K562 (cell line): ENCODE results near the gene EFEMP2. TPM values are rescaled to one million over a fixed set of nuclear protein-coding genes. Genes with fewer than 3 reads are reported as not detected.

Experiments
- CBFA2T2 ChIP-seq: fragments of 450-650 bp; conservative IDR thresholded peaks from 2 replicates; pipeline ENCODE4 v1.6.1; 2017; ENCODE audit warnings: mild to moderate bottlenecking
- CCAR2 ChIP-seq: fragments of 200-400 bp; formaldehyde crosslinking; IDR thresholded peaks from 2 replicates; pipeline ENCODE4 v1.6.1; 2017; ENCODE audit warnings: mild to moderate bottlenecking, low read depth, low read length
- DACH1 ChIP-seq: fragments of 450-650 bp; IDR thresholded peaks from 2 replicates; pipeline ENCODE4 v1.6.1; 2018; ENCODE audit not compliant: partially characterized antibody
- DLX4 ChIP-seq: fragments of 250-450 bp; sonication (Bioruptor Pico); IDR thresholded peaks from 2 replicates; pipeline ENCODE4 v1.6.1; 2021; ENCODE audit warnings: mild to moderate bottlenecking
- ELK3 ChIP-seq: fragments of 450-650 bp; formaldehyde crosslinking; IDR thresholded peaks from 2 replicates; pipeline ENCODE4 v1.4.0; 2020; ENCODE audit warnings: mild to moderate bottlenecking
- FOXJ2 ChIP-seq: fragments of 200-800 bp; sonication (Bioruptor generic); IDR thresholded peaks from 2 replicates; pipeline ENCODE4 v1.6.1; 2016; ENCODE audit warnings: missing genetic modification characterization, missing compliant biosample characterization
- FOXP1 ChIP-seq: sonication (generic); formaldehyde crosslinking; IDR thresholded peaks from 2 replicates; pipeline ENCODE4 v1.8.0; 2022; ENCODE audit warnings: mild to moderate bottlenecking, missing genetic modification reagents
- ILF3 ChIP-seq: fragments of 450-650 bp; IDR thresholded peaks from 2 replicates; pipeline ENCODE4 v1.6.1; 2018; ENCODE audit warnings: antibody characterized with exemption, mild to moderate bottlenecking, moderate library complexity, borderline replicate concordance
- MEF2D ChIP-seq: conservative IDR thresholded peaks from 2 replicates; pipeline ENCODE4 v1.6.1; 2016; ENCODE audit warnings: low read depth, missing genetic modification characterization, missing compliant biosample characterization
- RFX5 ChIP-seq: IDR thresholded peaks from 2 replicates; pipeline ENCODE4 v1.6.1; 2011; ENCODE audit warnings: low read depth, mild to moderate bottlenecking, improper control_type of control experiment, low read length
- SMAD1 ChIP-seq: fragments of 150-350 bp; IDR thresholded peaks from 2 replicates; pipeline ENCODE4 v1.6.1; 2014; ENCODE audit warnings: low read length, low read depth; ENCODE audit not compliant: partially characterized antibody
- SMARCA5 ChIP-seq: fragments of 450-650 bp; IDR thresholded peaks from 2 replicates; pipeline ENCODE4 v1.6.1; 2016
- TBP ChIP-seq: optimal IDR thresholded peaks from 2 replicates; pipeline ENCODE3; 2011; ENCODE audit warnings: low read depth, low read length, improper control_type of control experiment
- TCF7L2 ChIP-seq: fragments of 150-350 bp; IDR thresholded peaks from 2 replicates; pipeline ENCODE4 v1.6.1; 2016; ENCODE audit warnings: low read depth, mild to moderate bottlenecking, low read length, moderate library complexity
- TFAM ChIP-seq: fragments of 250-450 bp; sonication (Bioruptor Pico); conservative IDR thresholded peaks from 2 replicates; pipeline ENCODE4 v1.5.0; 2021; ENCODE audit warnings: mild to moderate bottlenecking, moderate library complexity
- THAP7 ChIP-seq: fragments of 250-450 bp; sonication (Bioruptor Pico); IDR thresholded peaks from 2 replicates; pipeline ENCODE4 v1.5.0; 2021
- ZNF143 ChIP-seq: sonication (generic); formaldehyde crosslinking; IDR thresholded peaks from 2 replicates; pipeline ENCODE4 v1.9.0; 2022; ENCODE audit warnings: mild to moderate bottlenecking, missing genetic modification reagents
- ZNF431 ChIP-seq: sonication (generic); formaldehyde crosslinking; IDR thresholded peaks from 2 replicates; pipeline ENCODE4 v1.8.0; 2022; ENCODE audit warnings: mild to moderate bottlenecking, missing genetic modification reagents
- ZNF79 ChIP-seq: fragments of 250-450 bp; sonication (Bioruptor Pico); IDR thresholded peaks from 2 replicates; pipeline ENCODE4 v1.4.0; 2020; ENCODE audit warnings: low read depth, mild to moderate bottlenecking, moderate library complexity
- polyA plus RNA-seq, 8 experiments: library from polyadenylated mRNA; depleted of rRNA in 4 of 8; stranded (reverse) in 5 of 8; unstranded in 3 of 8; fragments of >200 nt; fragmentation: Nextera tagmentation in 2 of 8; fragmentation: Illumina TruSeq in 1 of 8; extraction: Ambion mirVana in 2 of 8; extraction: Trizol in 1 of 8; gene quantifications; 2 replicates each; pipeline versions ENCODE4 v1.2.1 to v1.2.3, GENCODE V29; 2011 to 2014; ENCODE audit warnings: inconsistent platforms in 1 of 8, missing spikeins in 1 of 8
- total RNA-seq, 7 experiments: library from RNA; depleted of rRNA in 6 of 7; stranded (reverse); fragments of >200 nt in 6 of 7; fragmentation: Illumina TruSeq in 2 of 7; extraction: Trizol in 2 of 7; gene quantifications; 2 replicates each; pipeline versions ENCODE4 v1.2.1 to v1.2.3, GENCODE V29; 2011 to 2021; ENCODE audit warnings: low replicate concordance in 1 of 7
- TF ChIP-seq, protein P1 (sequence below): fragments of 250-450 bp; sonication (Bioruptor Pico); IDR thresholded peaks from 2 replicates; pipeline ENCODE4 v1.9.0; 2021; ENCODE audit warnings: mild to moderate bottlenecking, inconsistent platforms
- TF ChIP-seq, protein P2 (sequence below), 2 experiments: fragments of 450-650 bp in 1 of 2; IDR thresholded peaks; 2 replicates each; pipeline ENCODE4 v1.6.1; 2011 to 2017; ENCODE audit warnings: low read depth in 2 of 2, antibody characterized with exemption in 1 of 2, borderline replicate concordance in 1 of 2, low read length in 1 of 2, mild to moderate bottlenecking in 1 of 2, mixed read lengths in 1 of 2; ENCODE audit not compliant: control insufficient read depth in 1 of 2

Gene EFEMP2
- total and polyA plus RNA-seq, 9 of the 15 experiments (the other 6 are each of a cell fraction or from before 2014, with no cell fraction given), result 0.07 to 2.9 (median 0.69) TPM; not detected in 1

DNA sequence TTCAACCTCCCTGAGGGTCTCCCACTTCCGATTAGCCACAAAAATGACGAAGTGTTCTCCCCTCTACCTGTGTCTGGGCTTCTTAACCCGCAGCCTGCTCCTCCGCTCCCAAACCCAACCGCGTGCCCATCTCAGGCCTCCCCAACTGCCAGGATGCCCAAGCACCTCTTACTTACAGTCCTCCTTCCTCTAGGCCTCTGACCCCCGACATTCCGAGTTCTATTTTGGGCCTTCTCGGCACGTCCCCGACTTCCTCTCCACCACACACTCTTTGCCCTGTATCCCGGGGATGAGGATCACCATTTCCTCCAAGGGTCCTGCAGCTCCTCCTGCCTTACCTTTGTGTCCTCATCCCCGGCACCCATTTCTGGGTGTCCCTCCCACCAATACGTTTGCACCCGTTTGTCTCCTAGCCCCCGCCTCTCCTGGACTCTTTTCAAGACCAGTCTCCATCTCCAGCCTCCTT is 12.8 kb downstream of the EFEMP2 start (continued):
- no peak for TF ChIP-seq ILF3
- no peak for TF ChIP-seq CBFA2T2
- no peak for TF ChIP-seq TBP
- TF ChIP-seq FOXJ2 (tag), result no peak
- TF ChIP-seq THAP7 (CRISPR knock-in tag), result no peak
- TF ChIP-seq RFX5, result no peak
- TF ChIP-seq SMARCA5, result peak; percentile 68; the same call in 1 of the 2 replicates
- TF ChIP-seq ZNF431 (CRISPR knock-in tag), result 0 out of 2 replicates have a peak, but pooled peaks have one; percentile 27
- no peak for TF ChIP-seq TFAM
- TF ChIP-seq FOXP1, result no peak
- TF ChIP-seq, protein P1, sequence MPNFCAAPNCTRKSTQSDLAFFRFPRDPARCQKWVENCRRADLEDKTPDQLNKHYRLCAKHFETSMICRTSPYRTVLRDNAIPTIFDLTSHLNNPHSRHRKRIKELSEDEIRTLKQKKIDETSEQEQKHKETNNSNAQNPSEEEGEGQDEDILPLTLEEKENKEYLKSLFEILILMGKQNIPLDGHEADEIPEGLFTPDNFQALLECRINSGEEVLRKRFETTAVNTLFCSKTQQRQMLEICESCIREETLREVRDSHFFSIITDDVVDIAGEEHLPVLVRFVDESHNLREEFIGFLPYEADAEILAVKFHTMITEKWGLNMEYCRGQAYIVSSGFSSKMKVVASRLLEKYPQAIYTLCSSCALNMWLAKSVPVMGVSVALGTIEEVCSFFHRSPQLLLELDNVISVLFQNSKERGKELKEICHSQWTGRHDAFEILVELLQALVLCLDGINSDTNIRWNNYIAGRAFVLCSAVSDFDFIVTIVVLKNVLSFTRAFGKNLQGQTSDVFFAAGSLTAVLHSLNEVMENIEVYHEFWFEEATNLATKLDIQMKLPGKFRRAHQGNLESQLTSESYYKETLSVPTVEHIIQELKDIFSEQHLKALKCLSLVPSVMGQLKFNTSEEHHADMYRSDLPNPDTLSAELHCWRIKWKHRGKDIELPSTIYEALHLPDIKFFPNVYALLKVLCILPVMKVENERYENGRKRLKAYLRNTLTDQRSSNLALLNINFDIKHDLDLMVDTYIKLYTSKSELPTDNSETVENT (CRISPR knock-in tag), result no peak
- TF ChIP-seq, protein P2, sequence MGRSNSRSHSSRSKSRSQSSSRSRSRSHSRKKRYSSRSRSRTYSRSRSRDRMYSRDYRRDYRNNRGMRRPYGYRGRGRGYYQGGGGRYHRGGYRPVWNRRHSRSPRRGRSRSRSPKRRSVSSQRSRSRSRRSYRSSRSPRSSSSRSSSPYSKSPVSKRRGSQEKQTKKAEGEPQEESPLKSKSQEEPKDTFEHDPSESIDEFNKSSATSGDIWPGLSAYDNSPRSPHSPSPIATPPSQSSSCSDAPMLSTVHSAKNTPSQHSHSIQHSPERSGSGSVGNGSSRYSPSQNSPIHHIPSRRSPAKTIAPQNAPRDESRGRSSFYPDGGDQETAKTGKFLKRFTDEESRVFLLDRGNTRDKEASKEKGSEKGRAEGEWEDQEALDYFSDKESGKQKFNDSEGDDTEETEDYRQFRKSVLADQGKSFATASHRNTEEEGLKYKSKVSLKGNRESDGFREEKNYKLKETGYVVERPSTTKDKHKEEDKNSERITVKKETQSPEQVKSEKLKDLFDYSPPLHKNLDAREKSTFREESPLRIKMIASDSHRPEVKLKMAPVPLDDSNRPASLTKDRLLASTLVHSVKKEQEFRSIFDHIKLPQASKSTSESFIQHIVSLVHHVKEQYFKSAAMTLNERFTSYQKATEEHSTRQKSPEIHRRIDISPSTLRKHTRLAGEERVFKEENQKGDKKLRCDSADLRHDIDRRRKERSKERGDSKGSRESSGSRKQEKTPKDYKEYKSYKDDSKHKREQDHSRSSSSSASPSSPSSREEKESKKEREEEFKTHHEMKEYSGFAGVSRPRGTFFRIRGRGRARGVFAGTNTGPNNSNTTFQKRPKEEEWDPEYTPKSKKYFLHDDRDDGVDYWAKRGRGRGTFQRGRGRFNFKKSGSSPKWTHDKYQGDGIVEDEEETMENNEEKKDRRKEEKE (IDR thresholded peaks at IDR 0.05; ENCODE audit: borderline replicate concordance in 1 of 2, control insufficient read depth in 1 of 2, low read depth in 2 of 2, low read length in 1 of 2), result no peak
- no peak for TF ChIP-seq ZNF79 (CRISPR knock-in tag)
- TF ChIP-seq DACH1, result no peak
- no peak for TF ChIP-seq CCAR2
- no peak for TF ChIP-seq ELK3 (CRISPR knock-in tag)
- no peak for TF ChIP-seq TCF7L2
- TF ChIP-seq SMAD1, result no peak
- no peak for TF ChIP-seq ZNF143 (CRISPR knock-in tag)
- no peak for TF ChIP-seq DLX4 (CRISPR knock-in tag)
- TF ChIP-seq MEF2D (tag), result peak; percentile 55; the same call in 1 of the 2 replicates
